ENCODE data around the gene TMED6. TPM values are rescaled to one million over a fixed set of nuclear protein-coding genes. Genes with fewer than 3 reads are reported as not detected.

The TMED6 gene
- total RNA-seq, 2 experiments from 2014 or later: 1.5 to 2.1 TPM

DNA sequence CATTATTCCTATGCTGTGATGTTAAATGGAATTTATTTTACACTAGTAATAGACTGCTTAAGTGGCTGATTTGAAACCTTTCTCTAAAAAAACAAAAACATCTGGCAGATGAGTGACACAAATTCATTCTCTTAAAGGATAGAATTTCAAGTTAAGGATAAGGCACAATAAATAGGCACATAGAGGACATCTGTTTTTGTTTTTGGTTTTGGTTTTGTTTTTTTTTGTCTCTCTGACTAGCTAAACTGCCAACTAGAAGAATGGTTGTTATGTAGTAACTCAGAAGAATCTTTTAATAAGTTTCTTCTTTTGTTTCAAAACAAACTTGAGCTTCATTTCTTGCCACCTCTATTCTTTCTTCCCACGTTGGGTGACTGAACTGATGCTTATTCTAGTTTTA lies 45.6 kb downstream of the TMED6 start:
- Histone ChIP-seq H3K36me3 (ENCODE audit: insufficient read depth, low read length) (no peaks in the 10 kb centered on the region), H3K4me1 (ENCODE audit: insufficient read depth, low read length) (peaks cover 8% of the 10 kb centered on the region), H3K4me3 (ENCODE audit: low read length) (no peak overlapping the region), H3K27ac (ENCODE audit: low read depth in 1 of 2, low read length in 2 of 2) (no peak overlapping the region), H3K9me3 (ENCODE audit: control insufficient read depth in 1 of 2, insufficient read depth in 1 of 2, low read length in 2 of 2) (no peaks in the 10 kb centered on the region), H3K27me3 (ENCODE audit: control insufficient read depth in 1 of 2, insufficient read depth in 2 of 2, low read length in 2 of 2) (no peaks in the 10 kb centered on the region)
- Mint-ChIP-seq H3K27ac (no peak overlapping the region), H3K36me3 (ENCODE audit: low read depth) (peaks cover 6% of the 10 kb centered on the region), H3K27me3 (no peaks in the 10 kb centered on the region), H3K4me1 (ENCODE audit: low read depth) (peaks cover 8% of the 10 kb centered on the region), H3K9me3 (no peaks in the 10 kb centered on the region), H3K4me3 (no peak overlapping the region)
- TF ChIP-seq, protein P1, sequence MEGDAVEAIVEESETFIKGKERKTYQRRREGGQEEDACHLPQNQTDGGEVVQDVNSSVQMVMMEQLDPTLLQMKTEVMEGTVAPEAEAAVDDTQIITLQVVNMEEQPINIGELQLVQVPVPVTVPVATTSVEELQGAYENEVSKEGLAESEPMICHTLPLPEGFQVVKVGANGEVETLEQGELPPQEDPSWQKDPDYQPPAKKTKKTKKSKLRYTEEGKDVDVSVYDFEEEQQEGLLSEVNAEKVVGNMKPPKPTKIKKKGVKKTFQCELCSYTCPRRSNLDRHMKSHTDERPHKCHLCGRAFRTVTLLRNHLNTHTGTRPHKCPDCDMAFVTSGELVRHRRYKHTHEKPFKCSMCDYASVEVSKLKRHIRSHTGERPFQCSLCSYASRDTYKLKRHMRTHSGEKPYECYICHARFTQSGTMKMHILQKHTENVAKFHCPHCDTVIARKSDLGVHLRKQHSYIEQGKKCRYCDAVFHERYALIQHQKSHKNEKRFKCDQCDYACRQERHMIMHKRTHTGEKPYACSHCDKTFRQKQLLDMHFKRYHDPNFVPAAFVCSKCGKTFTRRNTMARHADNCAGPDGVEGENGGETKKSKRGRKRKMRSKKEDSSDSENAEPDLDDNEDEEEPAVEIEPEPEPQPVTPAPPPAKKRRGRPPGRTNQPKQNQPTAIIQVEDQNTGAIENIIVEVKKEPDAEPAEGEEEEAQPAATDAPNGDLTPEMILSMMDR (IDR thresholded peaks at IDR 0.05): no peak
- ATAC-seq (ENCODE audit: poor library complexity) (no peak), DNase-seq (no peak)
- ChIA-PET CTCF (interaction anchor here (1.0 kb wide), 1 partner anchor 156 kb away, joined by 4 read pairs; no protein-coding TSS in a partner anchor), POLR2A (no interaction called here)
- intact Hi-C loops (cut with DNase I, micrococcal nuclease): loop anchor here in 1 of 2 experiments (5.0 kb wide), 2 partner anchors 464 to 859 kb away; partner anchors contain the start of genes SMPD3 and TANGO6

DNA sequence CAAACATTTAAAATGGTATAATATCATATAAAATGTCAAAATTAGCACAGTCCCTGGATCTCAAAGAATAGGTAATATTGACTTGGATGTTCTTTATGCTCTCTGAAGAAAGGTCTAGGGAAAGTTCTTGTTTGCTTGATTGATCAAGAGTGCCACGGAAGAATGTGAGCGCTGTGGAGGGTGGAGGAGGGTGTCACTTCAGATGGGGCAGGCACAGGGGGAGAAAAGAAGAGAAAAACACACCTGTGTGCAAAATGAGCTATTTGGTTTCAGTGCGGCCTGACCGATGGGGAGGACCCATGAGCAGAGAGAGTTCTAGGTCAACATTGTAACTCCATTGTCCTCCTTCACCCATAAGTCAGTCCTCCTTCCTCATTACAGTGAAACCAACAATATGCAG lies 49.3 kb downstream of the TMED6 start:
- Histone ChIP-seq H3K9me3 (ENCODE audit: control insufficient read depth in 1 of 2, insufficient read depth in 1 of 2, low read length in 2 of 2) (no peaks in the 10 kb centered on the region), H3K36me3 (ENCODE audit: insufficient read depth, low read length) (peaks cover 4% of the 10 kb centered on the region), H3K27ac (ENCODE audit: low read depth in 1 of 2, low read length in 2 of 2) (no peak overlapping the region), H3K4me1 (ENCODE audit: insufficient read depth, low read length) (no peaks in the 10 kb centered on the region), H3K27me3 (ENCODE audit: control insufficient read depth in 1 of 2, insufficient read depth in 2 of 2, low read length in 2 of 2) (no peaks in the 10 kb centered on the region), H3K4me3 (ENCODE audit: low read length) (no peak overlapping the region)
- ATAC-seq (ENCODE audit: poor library complexity): no peak
- no peak for DNase-seq
- CTCF ChIA-PET: interaction anchor here (1.0 to 1.5 kb wide), 2 partner anchors 14 to 16 kb away, joined by 3 read pairs; no protein-coding TSS in a partner anchor
- Mint-ChIP-seq H3K9me3 (no peaks in the 10 kb centered on the region), H3K4me1 (ENCODE audit: low read depth) (no peaks in the 10 kb centered on the region), H3K36me3 (ENCODE audit: low read depth) (peaks cover 19% of the 10 kb centered on the region), H3K27ac (no peak overlapping the region), H3K4me3 (no peak overlapping the region), H3K27me3 (no peaks in the 10 kb centered on the region)
- POLR2A ChIA-PET: no interaction called here
- TF ChIP-seq, protein P1 (IDR thresholded peaks at IDR 0.05): no peak
- intact Hi-C loops (cut with DNase I, micrococcal nuclease): no loop called here

DNA sequence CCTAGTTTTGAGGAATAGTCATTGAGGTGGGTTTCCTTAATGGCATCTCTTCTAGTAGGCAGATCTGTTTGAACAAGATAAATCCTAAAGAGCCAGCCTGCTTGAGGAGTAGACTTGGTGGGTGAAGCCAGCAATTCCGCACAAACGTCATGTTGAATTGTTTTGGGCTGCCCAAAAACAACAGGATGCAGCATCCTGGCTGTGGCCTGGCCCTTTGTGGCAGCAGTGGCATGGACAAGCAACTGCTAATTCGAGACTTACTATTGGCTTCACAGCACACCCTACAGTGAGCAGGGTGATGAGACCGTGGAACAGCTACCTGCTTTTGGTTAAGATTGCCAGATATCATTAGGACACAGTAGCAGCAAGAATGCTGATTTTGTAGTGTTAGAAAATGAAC lies 49.7 kb downstream of the TMED6 start:
- Mint-ChIP-seq H3K9me3 (no peaks in the 10 kb centered on the region), H3K4me1 (ENCODE audit: low read depth) (no peaks in the 10 kb centered on the region), H3K4me3 (no peak overlapping the region), H3K27me3 (no peaks in the 10 kb centered on the region), H3K27ac (no peak overlapping the region), H3K36me3 (ENCODE audit: low read depth) (peaks cover 19% of the 10 kb centered on the region)
- ATAC-seq (ENCODE audit: poor library complexity): no peak
- ChIA-PET POLR2A (no interaction called here), CTCF (interaction anchor here (1.0 kb wide), 1 partner anchor 16 kb away, joined by 3 read pairs; no protein-coding TSS in a partner anchor)
- no peak overlapping the region for H3K27ac ChIP-seq (ENCODE audit: low read depth in 1 of 2, low read length in 2 of 2)
- no peaks in the 10 kb centered on the region for H3K4me1 ChIP-seq (ENCODE audit: insufficient read depth, low read length)
- TF ChIP-seq, protein P1 (IDR thresholded peaks at IDR 0.05): no peak
- intact Hi-C loops (cut with DNase I, micrococcal nuclease): no loop called here
- DNase-seq: no peak
- no peaks in the 10 kb centered on the region for H3K9me3 ChIP-seq (ENCODE audit: control insufficient read depth in 1 of 2, insufficient read depth in 1 of 2, low read length in 2 of 2)
- no peaks in the 10 kb centered on the region for H3K27me3 ChIP-seq (ENCODE audit: control insufficient read depth in 1 of 2, insufficient read depth in 2 of 2, low read length in 2 of 2)
- peaks cover 4% of the 10 kb centered on the region for H3K36me3 ChIP-seq (ENCODE audit: insufficient read depth, low read length)
- no peak overlapping the region for H3K4me3 ChIP-seq (ENCODE audit: low read length)
